K562 (cell line): Measurements from ENCODE around the gene SMAD3. TPM values are rescaled to one million over a fixed set of nuclear protein-coding genes. Genes with fewer than 3 reads are reported as not detected.
A peak's percentile ranks its signal among the peaks of the same experiment; 100 is the strongest.

ENCODE experiments used
- DIDO1 ChIP-seq: fragments of 450-650 bp; IDR thresholded peaks from 2 replicates; pipeline ENCODE4 v1.6.1; 2016; ENCODE audit warnings: low read depth, missing biosample characterization, missing genetic modification characterization
- HNRNPUL1 ChIP-seq: fragments of 200-400 bp; formaldehyde crosslinking; IDR thresholded peaks from 2 replicates; pipeline ENCODE4 v1.6.1; 2017; ENCODE audit warnings: low read length
- KLF16 ChIP-seq: IDR thresholded peaks from 2 replicates; pipeline ENCODE4 v1.6.1; 2016; ENCODE audit warnings: antibody characterized with exemption
- OTX1 ChIP-seq: fragments of 450-650 bp; formaldehyde crosslinking; IDR thresholded peaks from 2 replicates; pipeline ENCODE4 v1.4.0; 2022; ENCODE audit warnings: mild to moderate bottlenecking
- POLR2A ChIP-seq: fragments of 450-650 bp; conservative IDR thresholded peaks from 2 replicates; pipeline ENCODE4 v1.6.1; 2016
- SIN3A ChIP-seq, 2 experiments: fragments of 150-350 bp in 1 of 2; IDR thresholded peaks; 2 replicates each; pipeline ENCODE4 v1.6.1; 2011 to 2016; ENCODE audit warnings: borderline replicate concordance in 2 of 2, low read depth in 2 of 2, low read length in 2 of 2, mild to moderate bottlenecking in 2 of 2, moderate library complexity in 2 of 2; ENCODE audit not compliant: control insufficient read depth in 1 of 2
- SRSF9 ChIP-seq: fragments of 200-400 bp; formaldehyde crosslinking; IDR thresholded peaks from 2 replicates; pipeline ENCODE4 v1.6.1; 2017; ENCODE audit warnings: low read depth, low read length, borderline replicate concordance
- TEAD4 ChIP-seq, 2 experiments: sonication (generic) in 1 of 2; formaldehyde crosslinking in 1 of 2; IDR thresholded peaks; 2 replicates each; pipeline versions ENCODE4 v1.6.1 to v1.8.0; 2012 to 2022; ENCODE audit warnings: borderline replicate concordance in 1 of 2, inconsistent platforms in 1 of 2, low read length in 1 of 2, mild to moderate bottlenecking in 1 of 2, missing genetic modification reagents in 1 of 2
- YY1 ChIP-seq, 3 experiments: IDR thresholded peaks; 2 replicates each; pipeline ENCODE4 v1.6.1; 2011; ENCODE audit warnings: low read length in 2 of 3, mild to moderate bottlenecking in 2 of 3, moderate library complexity in 2 of 3, borderline replicate concordance in 1 of 3, control low read depth in 1 of 3, low read depth in 1 of 3; ENCODE audit not compliant: insufficient read depth in 3 of 3, insufficient replicate concordance in 2 of 3, control insufficient read depth in 1 of 3, insufficient read length in 1 of 3; ENCODE audit errors: extremely low read depth in 1 of 3
- ZBTB17 ChIP-seq: fragments of 450-650 bp; formaldehyde crosslinking; IDR thresholded peaks from 2 replicates; pipeline ENCODE4 v1.4.0; 2020; ENCODE audit warnings: mild to moderate bottlenecking
- ZC3H4 ChIP-seq: sonication (generic); formaldehyde crosslinking; IDR thresholded peaks from 2 replicates; pipeline ENCODE4 v1.9.0; 2021; ENCODE audit warnings: missing genetic modification reagents, borderline replicate concordance
- ZNF124 ChIP-seq: sonication (generic); formaldehyde crosslinking; IDR thresholded peaks from 2 replicates; pipeline ENCODE4 v1.8.1; 2022; ENCODE audit warnings: missing genetic modification reagents
- ZNF551 ChIP-seq: fragments of 250-450 bp; sonication (Bioruptor Pico); IDR thresholded peaks from 2 replicates; pipeline ENCODE4 v1.5.0; 2021; ENCODE audit warnings: mild to moderate bottlenecking, moderate library complexity
- ZNF583 ChIP-seq: fragments of 250-450 bp; sonication (Bioruptor Pico); IDR thresholded peaks from 2 replicates; pipeline ENCODE4 v1.4.0; 2020
- ZNF584 ChIP-seq: fragments of 200-800 bp; sonication (Bioruptor generic); IDR thresholded peaks from 2 replicates; pipeline ENCODE4 v1.6.1; 2016; ENCODE audit warnings: low read depth, mild to moderate bottlenecking, missing genetic modification characterization, missing compliant biosample characterization
- ZNF77 ChIP-seq: fragments of 250-450 bp; sonication (Bioruptor Pico); IDR thresholded peaks from 2 replicates; pipeline ENCODE4 v1.5.0; 2020
- ZNF778 ChIP-seq: fragments of 450-650 bp; formaldehyde crosslinking; IDR thresholded peaks from 2 replicates; pipeline ENCODE4 v1.4.0; 2020; ENCODE audit warnings: mild to moderate bottlenecking, moderate library complexity
- polyA plus RNA-seq, 8 experiments: library from polyadenylated mRNA; depleted of rRNA in 4 of 8; stranded (reverse) in 5 of 8; unstranded in 3 of 8; fragments of >200 nt; fragmentation: Nextera tagmentation in 2 of 8; fragmentation: Illumina TruSeq in 1 of 8; extraction: Ambion mirVana in 2 of 8; extraction: Trizol in 1 of 8; gene quantifications; 2 replicates each; pipeline versions ENCODE4 v1.2.1 to v1.2.3, GENCODE V29; 2011 to 2014; ENCODE audit warnings: inconsistent platforms in 1 of 8, missing spikeins in 1 of 8
- total RNA-seq, 7 experiments: library from RNA; depleted of rRNA in 6 of 7; stranded (reverse); fragments of >200 nt in 6 of 7; fragmentation: Illumina TruSeq in 2 of 7; extraction: Trizol in 2 of 7; gene quantifications; 2 replicates each; pipeline versions ENCODE4 v1.2.1 to v1.2.3, GENCODE V29; 2011 to 2021; ENCODE audit warnings: low replicate concordance in 1 of 7
- TF ChIP-seq, protein P1 (sequence below), 2 experiments: fragments of 450-650 bp in 1 of 2; sonication (generic) in 1 of 2; formaldehyde crosslinking in 1 of 2; IDR thresholded peaks; 2 replicates each; pipeline versions ENCODE4 v1.7.1 to v1.9.0; 2016 to 2022; ENCODE audit warnings: inconsistent platforms in 1 of 2, mild to moderate bottlenecking in 1 of 2, missing genetic modification reagents in 1 of 2
- TF ChIP-seq, protein P2 (sequence below): sonication (generic); formaldehyde crosslinking; IDR thresholded peaks from 2 replicates; pipeline ENCODE4 v1.8.0; 2022; ENCODE audit warnings: mild to moderate bottlenecking, missing genetic modification reagents

The SMAD3 gene
- total and polyA plus RNA-seq, 9 of the 15 experiments (the other 6 are each of a cell fraction or from before 2014, with no cell fraction given) = 4.3 to 39.2 (median 11.1) TPM

DNA sequence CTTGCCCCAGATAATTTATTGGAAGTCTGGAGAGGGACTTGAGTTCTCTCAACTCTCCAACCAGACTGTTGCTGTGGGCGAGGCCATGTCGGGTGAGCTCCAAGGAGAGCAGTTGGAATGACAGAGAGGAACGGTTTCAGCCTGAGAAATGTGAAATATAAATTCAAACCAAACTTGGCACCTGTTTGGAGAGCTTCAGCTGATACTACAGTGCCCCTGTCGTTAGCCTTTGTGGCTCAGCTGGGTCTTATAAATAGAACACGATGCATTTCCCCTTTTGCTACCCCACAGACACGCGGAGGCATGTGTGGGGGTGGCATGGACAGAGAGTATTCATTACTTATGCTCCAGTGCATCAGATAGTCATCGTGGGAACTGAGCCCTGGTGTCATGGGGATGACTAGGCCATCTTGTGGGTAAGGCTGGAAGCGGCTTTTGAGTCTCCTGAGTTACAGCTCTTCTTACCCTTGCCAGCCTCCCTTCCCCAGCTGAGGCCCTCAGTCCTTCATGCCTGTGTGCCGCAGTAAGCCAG, 15.6 kb downstream of the SMAD3 start (continued):
- TF ChIP-seq, protein P1, sequence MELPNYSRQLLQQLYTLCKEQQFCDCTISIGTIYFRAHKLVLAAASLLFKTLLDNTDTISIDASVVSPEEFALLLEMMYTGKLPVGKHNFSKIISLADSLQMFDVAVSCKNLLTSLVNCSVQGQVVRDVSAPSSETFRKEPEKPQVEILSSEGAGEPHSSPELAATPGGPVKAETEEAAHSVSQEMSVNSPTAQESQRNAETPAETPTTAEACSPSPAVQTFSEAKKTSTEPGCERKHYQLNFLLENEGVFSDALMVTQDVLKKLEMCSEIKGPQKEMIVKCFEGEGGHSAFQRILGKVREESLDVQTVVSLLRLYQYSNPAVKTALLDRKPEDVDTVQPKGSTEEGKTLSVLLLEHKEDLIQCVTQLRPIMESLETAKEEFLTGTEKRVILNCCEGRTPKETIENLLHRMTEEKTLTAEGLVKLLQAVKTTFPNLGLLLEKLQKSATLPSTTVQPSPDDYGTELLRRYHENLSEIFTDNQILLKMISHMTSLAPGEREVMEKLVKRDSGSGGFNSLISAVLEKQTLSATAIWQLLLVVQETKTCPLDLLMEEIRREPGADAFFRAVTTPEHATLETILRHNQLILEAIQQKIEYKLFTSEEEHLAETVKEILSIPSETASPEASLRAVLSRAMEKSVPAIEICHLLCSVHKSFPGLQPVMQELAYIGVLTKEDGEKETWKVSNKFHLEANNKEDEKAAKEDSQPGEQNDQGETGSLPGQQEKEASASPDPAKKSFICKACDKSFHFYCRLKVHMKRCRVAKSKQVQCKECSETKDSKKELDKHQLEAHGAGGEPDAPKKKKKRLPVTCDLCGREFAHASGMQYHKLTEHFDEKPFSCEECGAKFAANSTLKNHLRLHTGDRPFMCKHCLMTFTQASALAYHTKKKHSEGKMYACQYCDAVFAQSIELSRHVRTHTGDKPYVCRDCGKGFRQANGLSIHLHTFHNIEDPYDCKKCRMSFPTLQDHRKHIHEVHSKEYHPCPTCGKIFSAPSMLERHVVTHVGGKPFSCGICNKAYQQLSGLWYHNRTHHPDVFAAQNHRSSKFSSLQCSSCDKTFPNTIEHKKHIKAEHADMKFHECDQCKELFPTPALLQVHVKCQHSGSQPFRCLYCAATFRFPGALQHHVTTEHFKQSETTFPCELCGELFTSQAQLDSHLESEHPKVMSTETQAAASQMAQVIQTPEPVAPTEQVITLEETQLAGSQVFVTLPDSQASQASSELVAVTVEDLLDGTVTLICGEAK (IDR thresholded peaks at IDR 0.05) = no peak
- TF ChIP-seq, protein P1 (CRISPR knock-in tag; IDR thresholded peaks at IDR 0.05) = no peak
- TF ChIP-seq KLF16 (no peak), ZNF124 (CRISPR knock-in tag) (no peak), OTX1 (CRISPR knock-in tag) (no peak), SIN3A (IDR thresholded peaks at IDR 0.05; ENCODE audit: borderline replicate concordance in 2 of 2, control insufficient read depth in 1 of 2, low read depth in 2 of 2, low read length in 2 of 2) (no peak), ZNF583 (CRISPR knock-in tag) (no peak), ZBTB17 (no peak), HNRNPUL1 (no peak), ZNF77 (no peak), ZC3H4 (CRISPR knock-in tag) (no peak), ZNF778 (CRISPR knock-in tag) (no peak), POLR2A (no peak), YY1 (IDR thresholded peaks at IDR 0.05; ENCODE audit: borderline replicate concordance in 1 of 3, control insufficient read depth in 1 of 3, extremely low read depth in 1 of 3, insufficient read depth in 3 of 3, insufficient read length in 1 of 3, insufficient replicate concordance in 2 of 3, low read depth in 1 of 3, low read length in 2 of 3) (no peak), TEAD4 (IDR thresholded peaks at IDR 0.05; ENCODE audit: low read length) (peak; percentile 57; the same call in 1 of the 2 replicates), TEAD4 (CRISPR knock-in tag; IDR thresholded peaks at IDR 0.05; ENCODE audit: borderline replicate concordance) (no peak), DIDO1 (tag) (no peak), ZNF551 (no peak), SRSF9 (no peak), ZNF584 (CRISPR knock-in tag) (0 out of 2 replicates have a peak, but pooled peaks have one; percentile 55)
- TF ChIP-seq, protein P2, sequence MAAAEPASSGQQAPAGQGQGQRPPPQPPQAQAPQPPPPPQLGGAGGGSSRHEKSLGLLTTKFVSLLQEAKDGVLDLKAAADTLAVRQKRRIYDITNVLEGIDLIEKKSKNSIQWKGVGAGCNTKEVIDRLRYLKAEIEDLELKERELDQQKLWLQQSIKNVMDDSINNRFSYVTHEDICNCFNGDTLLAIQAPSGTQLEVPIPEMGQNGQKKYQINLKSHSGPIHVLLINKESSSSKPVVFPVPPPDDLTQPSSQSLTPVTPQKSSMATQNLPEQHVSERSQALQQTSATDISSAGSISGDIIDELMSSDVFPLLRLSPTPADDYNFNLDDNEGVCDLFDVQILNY (CRISPR knock-in tag) = no peak
